ENCODE results near the gene COMMD2.

COMMD2 gene

DNA sequence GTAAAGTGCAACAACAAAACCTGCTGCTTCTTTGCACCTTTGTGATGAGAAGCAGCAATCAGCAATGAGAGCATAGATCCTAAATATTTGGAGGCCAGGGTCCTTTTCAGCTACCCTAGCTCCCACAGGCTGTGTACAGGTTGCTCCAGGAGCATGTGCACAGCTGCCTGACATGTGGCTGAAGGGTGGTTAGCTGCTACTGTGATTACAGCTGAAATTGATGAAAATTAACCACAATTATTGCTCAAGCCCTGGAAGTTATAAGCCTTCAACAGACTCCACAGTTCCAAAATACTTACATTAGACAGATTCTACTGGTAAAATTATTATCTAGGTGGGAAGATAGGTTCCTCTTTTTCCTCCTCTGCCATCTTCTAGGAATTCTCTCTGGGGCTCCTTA lies 28.5 kb downstream of the COMMD2 start:
- Histone ChIP-seq H3K27ac (ENCODE audit: low read length) (no peak overlapping the region), H3K27me3 (replicated peaks; ENCODE audit: insufficient read depth, low read length) (no peaks in the 10 kb centered on the region), H3K9ac (ENCODE audit: low read length) (no peak overlapping the region), H2AFZ (ENCODE audit: low read length) (no peak overlapping the region), H3K4me3 (ENCODE audit: low read length) (no peak overlapping the region), H3K79me2 (ENCODE audit: low read length) (no peaks in the 10 kb centered on the region), H4K20me1 (ENCODE audit: insufficient read depth, low read length) (no peaks in the 10 kb centered on the region), H3K36me3 (replicated peaks; ENCODE audit: insufficient read depth, low read length) (no peaks in the 10 kb centered on the region), H3K4me1 (ENCODE audit: low read length) (no peaks in the 10 kb centered on the region), H3F3A (ENCODE audit: insufficient read depth, low read length) (no peaks in the 10 kb centered on the region), H3K9me3 (replicated peaks; ENCODE audit: insufficient read depth, low read length) (no peaks in the 10 kb centered on the region), H3K9me2 (replicated peaks; ENCODE audit: insufficient read depth, low read length) (no peaks in the 10 kb centered on the region), H3K4me2 (ENCODE audit: low read depth, low read length) (no peak overlapping the region)
- DNase-seq, result no peak
- TF ChIP-seq, protein P1, sequence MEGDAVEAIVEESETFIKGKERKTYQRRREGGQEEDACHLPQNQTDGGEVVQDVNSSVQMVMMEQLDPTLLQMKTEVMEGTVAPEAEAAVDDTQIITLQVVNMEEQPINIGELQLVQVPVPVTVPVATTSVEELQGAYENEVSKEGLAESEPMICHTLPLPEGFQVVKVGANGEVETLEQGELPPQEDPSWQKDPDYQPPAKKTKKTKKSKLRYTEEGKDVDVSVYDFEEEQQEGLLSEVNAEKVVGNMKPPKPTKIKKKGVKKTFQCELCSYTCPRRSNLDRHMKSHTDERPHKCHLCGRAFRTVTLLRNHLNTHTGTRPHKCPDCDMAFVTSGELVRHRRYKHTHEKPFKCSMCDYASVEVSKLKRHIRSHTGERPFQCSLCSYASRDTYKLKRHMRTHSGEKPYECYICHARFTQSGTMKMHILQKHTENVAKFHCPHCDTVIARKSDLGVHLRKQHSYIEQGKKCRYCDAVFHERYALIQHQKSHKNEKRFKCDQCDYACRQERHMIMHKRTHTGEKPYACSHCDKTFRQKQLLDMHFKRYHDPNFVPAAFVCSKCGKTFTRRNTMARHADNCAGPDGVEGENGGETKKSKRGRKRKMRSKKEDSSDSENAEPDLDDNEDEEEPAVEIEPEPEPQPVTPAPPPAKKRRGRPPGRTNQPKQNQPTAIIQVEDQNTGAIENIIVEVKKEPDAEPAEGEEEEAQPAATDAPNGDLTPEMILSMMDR (IDR thresholded peaks at IDR 0.05; ENCODE audit: low read length), result no peak
- TF ChIP-seq EZH2phosphoT487 (IDR thresholded peaks at IDR 0.05; ENCODE audit: low read length) (no peak), EZH2 (optimal IDR thresholded peaks at IDR 0.05; ENCODE audit: low read depth, low read length) (no peak)

- H3K27ac ChIP-seq (ENCODE audit: low read length), result no peak overlapping the region
- H3F3A ChIP-seq (ENCODE audit: insufficient read depth, low read length), result no peaks in the 10 kb centered on the region
- no peaks in the 10 kb centered on the region for H3K36me3 ChIP-seq (replicated peaks; ENCODE audit: insufficient read depth, low read length)
- no peaks in the 10 kb centered on the region for H3K79me2 ChIP-seq (ENCODE audit: low read length)
- H2AFZ ChIP-seq (ENCODE audit: low read length), result no peak overlapping the region
- no peak overlapping the region for H3K9ac ChIP-seq (ENCODE audit: low read length)
- no peaks in the 10 kb centered on the region for H4K20me1 ChIP-seq (ENCODE audit: insufficient read depth, low read length)
- no peaks in the 10 kb centered on the region for H3K4me1 ChIP-seq (ENCODE audit: low read length)
- DNase-seq, result no peak
- no peaks in the 10 kb centered on the region for H3K9me2 ChIP-seq (replicated peaks; ENCODE audit: insufficient read depth, low read length)
- no peak overlapping the region for H3K4me3 ChIP-seq (ENCODE audit: low read length)
- no peaks in the 10 kb centered on the region for H3K9me3 ChIP-seq (replicated peaks; ENCODE audit: insufficient read depth, low read length)
- no peak overlapping the region for H3K4me2 ChIP-seq (ENCODE audit: low read depth, low read length)
- TF ChIP-seq EZH2phosphoT487 (IDR thresholded peaks at IDR 0.05; ENCODE audit: low read length) (no peak), EZH2 (optimal IDR thresholded peaks at IDR 0.05; ENCODE audit: low read depth, low read length) (no peak)
- TF ChIP-seq, protein P1 (IDR thresholded peaks at IDR 0.05; ENCODE audit: low read length), result no peak
- no peaks in the 10 kb centered on the region for H3K27me3 ChIP-seq (replicated peaks; ENCODE audit: insufficient read depth, low read length)
Observed at GRCh38 chr3:149720918-149721317, 31.4 kb downstream of the COMMD2 start.

GRCh38 chr3:149717391-149718056 lies 34.8 kb downstream of the COMMD2 start:
- peak; percentile 69 for DNase-seq
- H3K27me3 ChIP-seq (replicated peaks; ENCODE audit: insufficient read depth, low read length), result no peaks in the 10 kb centered on the region
- no peaks in the 10 kb centered on the region for H3K4me1 ChIP-seq (ENCODE audit: low read length)
- TF ChIP-seq, protein P1 (IDR thresholded peaks at IDR 0.05; ENCODE audit: low read length), result peak; percentile 84
- no peak for TF ChIP-seq EZH2 (optimal IDR thresholded peaks at IDR 0.05; ENCODE audit: low read depth, low read length)
- no peaks in the 10 kb centered on the region for H3K79me2 ChIP-seq (ENCODE audit: low read length)
- H3K4me2 ChIP-seq (ENCODE audit: low read depth, low read length), result peak overlapping the region; percentile 90
- peak overlapping the region; percentile 36; the same call in 1 of the 2 replicates for H3K9ac ChIP-seq (ENCODE audit: low read length)
- peak overlapping the region; percentile 70 for H2AFZ ChIP-seq (ENCODE audit: low read length)
- H3K9me2 ChIP-seq (replicated peaks; ENCODE audit: insufficient read depth, low read length), result no peaks in the 10 kb centered on the region
- no peaks in the 10 kb centered on the region for H3K9me3 ChIP-seq (replicated peaks; ENCODE audit: insufficient read depth, low read length)
- H3K36me3 ChIP-seq (replicated peaks; ENCODE audit: insufficient read depth, low read length), result no peaks in the 10 kb centered on the region
- H3K27ac ChIP-seq (ENCODE audit: low read length), result no peak overlapping the region
- H4K20me1 ChIP-seq (ENCODE audit: insufficient read depth, low read length), result no peaks in the 10 kb centered on the region
- H3F3A ChIP-seq (ENCODE audit: insufficient read depth, low read length), result no peaks in the 10 kb centered on the region
- peak overlapping the region; percentile 58 for H3K4me3 ChIP-seq (ENCODE audit: low read length)

Measured in MM.1S (cell line).